Astrocyte (in vitro differentiated cells and primary cell): ENCODE data around the gene DTD2. TPM values are rescaled to one million over a fixed set of nuclear protein-coding genes. Genes with fewer than 3 reads are reported as not detected.

Source experiments
- DNase-seq: peaks from one replicate; pipeline ENCODE4 v3.0.0-alpha.2; 2010; ENCODE audit warnings: low read depth
- FAIRE-seq: peaks from 2 replicates; lab custom pipeline; 2011; peaks lifted over from hg19 to GRCh38; lab: Jason Lieb, UNC
- H2AFZ ChIP-seq: 2 replicates; pipeline ENCODE4 v1.6.0; 2012; ENCODE audit warnings: low read depth, low read length, inconsistent platforms
- H3K27ac ChIP-seq: 2 replicates; pipeline ENCODE4 v1.5.1; 2011; ENCODE audit warnings: low read depth, low read length, inconsistent platforms
- H3K27me3 ChIP-seq: 2 replicates; pipeline ENCODE4 v1.6.0; 2011; ENCODE audit warnings: low read length, inconsistent platforms; ENCODE audit not compliant: insufficient read depth
- H3K36me3 ChIP-seq: 2 replicates; pipeline ENCODE4 v1.5.1; 2011; ENCODE audit warnings: low read length, inconsistent platforms; ENCODE audit not compliant: insufficient read depth
- H3K4me1 ChIP-seq: 2 replicates; pipeline ENCODE4 v1.5.1; 2011; ENCODE audit warnings: low read length, inconsistent platforms; ENCODE audit not compliant: insufficient read depth
- H3K4me2 ChIP-seq: 2 replicates; pipeline ENCODE4 v1.6.0; 2012; ENCODE audit warnings: low read length, inconsistent platforms
- H3K4me3 ChIP-seq: 2 replicates; pipeline ENCODE4 v1.5.1; 2011; ENCODE audit warnings: low read depth, mild to moderate bottlenecking, low read length, inconsistent platforms; ENCODE audit not compliant: insufficient read depth
- H3K79me2 ChIP-seq: 2 replicates; pipeline ENCODE4 v1.6.0; 2012; ENCODE audit warnings: mild to moderate bottlenecking, low read length, inconsistent platforms; ENCODE audit not compliant: insufficient read depth
- H3K9ac ChIP-seq: 2 replicates; pipeline ENCODE4 v1.6.0; 2012; ENCODE audit warnings: mild to moderate bottlenecking, low read length, inconsistent platforms
- H3K9me3 ChIP-seq: 2 replicates; pipeline ENCODE4 v1.5.1; 2012; ENCODE audit warnings: low read depth, mild to moderate bottlenecking, low read length, inconsistent platforms; ENCODE audit not compliant: insufficient read depth
- H4K20me1 ChIP-seq: 2 replicates; pipeline ENCODE4 v1.6.0; 2012; ENCODE audit warnings: low read length, inconsistent platforms; ENCODE audit not compliant: insufficient read depth
- H3K27ac Mint-ChIP-seq: one replicate; pipeline ENCODE4 v1.8.0; 2021; ENCODE audit warnings: mild to moderate bottlenecking, mixed read lengths; ENCODE audit not compliant: unreplicated experiment
- H3K27me3 Mint-ChIP-seq: one replicate; pipeline ENCODE4 v1.8.0; 2021; ENCODE audit warnings: low read depth, mixed read lengths; ENCODE audit not compliant: unreplicated experiment
- H3K36me3 Mint-ChIP-seq: one replicate; pipeline ENCODE4 v1.8.0; 2021; ENCODE audit warnings: low read depth, mixed read lengths; ENCODE audit not compliant: unreplicated experiment
- H3K4me1 Mint-ChIP-seq: one replicate; pipeline ENCODE4 v1.8.0; 2021; ENCODE audit warnings: low read depth, mixed read lengths; ENCODE audit not compliant: unreplicated experiment
- H3K4me3 Mint-ChIP-seq: one replicate; pipeline ENCODE4 v1.8.0; 2021; ENCODE audit warnings: mild to moderate bottlenecking, moderate library complexity, mixed read lengths; ENCODE audit not compliant: unreplicated experiment
- H3K9me3 Mint-ChIP-seq: one replicate; pipeline ENCODE4 v1.8.0; 2021; ENCODE audit warnings: mild to moderate bottlenecking, mixed read lengths; ENCODE audit not compliant: unreplicated experiment
- CTCF ChIP-seq: IDR thresholded peaks from 2 replicates; pipeline ENCODE4 v1.5.1; 2011; ENCODE audit warnings: low read depth, mild to moderate bottlenecking, inconsistent platforms, low read length, moderate library complexity; ENCODE audit not compliant: insufficient read depth
- EZH2 ChIP-seq: IDR thresholded peaks from 2 replicates; pipeline ENCODE4 v1.6.1; 2012; ENCODE audit warnings: mild to moderate bottlenecking, low read length, inconsistent platforms; ENCODE audit not compliant: insufficient read depth
- total RNA-seq: library from RNA; stranded (reverse); gene quantifications from 2 replicates; pipeline ENCODE4 v1.2.1, GENCODE V29; 2021

The DTD2 gene
- total RNA-seq, 1 donor from 2014 or later: 22.6 TPM

- DNase-seq: peak; percentile 92
- H3K27me3 ChIP-seq: no peaks in the 10 kb centered on the region
- no peaks in the 10 kb centered on the region for H3K36me3 ChIP-seq
- peak within 1 kb of the TSS; percentile 97 for H3K4me3 ChIP-seq
- Mint-ChIP-seq H3K4me1 (peaks cover 7% of the 10 kb centered on the region), H3K27ac (peak within 1 kb of the TSS; percentile 92), H3K36me3 (no peaks in the 10 kb centered on the region), H3K4me3 (peak within 1 kb of the TSS; percentile 96), H3K9me3 (no peaks in the 10 kb centered on the region), H3K27me3 (no peaks in the 10 kb centered on the region)
- peaks cover 46% of the 10 kb centered on the region for H3K79me2 ChIP-seq
- H4K20me1 ChIP-seq: no peaks in the 10 kb centered on the region
- FAIRE-seq: peak; percentile 59
- H3K9me3 ChIP-seq: no peaks in the 10 kb centered on the region
- TF ChIP-seq EZH2 (no peak), CTCF (no peak)
- peak within 1 kb of the TSS; percentile 88 for H3K4me2 ChIP-seq
- no peaks in the 10 kb centered on the region for H3K4me1 ChIP-seq
- peak within 1 kb of the TSS; percentile 97 for H3K9ac ChIP-seq
- peak within 1 kb of the TSS; percentile 85 for H2AFZ ChIP-seq
- H3K27ac ChIP-seq: peak within 1 kb of the TSS; percentile 82
Measured at GRCh38 chr14:31420319-31421111, 36.8 kb downstream of the DTD2 start, which contains the start of gene HEATR5A. TSS of gene HEATR5A (minus strand) at chr14:31420550. CDS start at chr14:31402975, 17,575 bp downstream.

GRCh38 chr14:31419967-31420318 lies 37.4 kb downstream of the DTD2 start:
- H3K4me2 ChIP-seq: peak overlapping the region; percentile 88
- no peaks in the 10 kb centered on the region for H3K9me3 ChIP-seq
- no peaks in the 10 kb centered on the region for H3K4me1 ChIP-seq
- Mint-ChIP-seq H3K9me3 (no peaks in the 10 kb centered on the region), H3K36me3 (no peaks in the 10 kb centered on the region), H3K27ac (peak overlapping the region; percentile 56), H3K27me3 (no peaks in the 10 kb centered on the region), H3K4me3 (peak overlapping the region; percentile 96), H3K4me1 (peaks cover 7% of the 10 kb centered on the region)
- H2AFZ ChIP-seq: peak overlapping the region; percentile 85
- H3K79me2 ChIP-seq: peaks cover 51% of the 10 kb centered on the region
- H4K20me1 ChIP-seq: peaks cover under 1% of the 10 kb centered on the region
- H3K27ac ChIP-seq: peak overlapping the region; percentile 82
- peak overlapping the region; percentile 97 for H3K9ac ChIP-seq
- no peak for DNase-seq
- no peaks in the 10 kb centered on the region for H3K36me3 ChIP-seq
- TF ChIP-seq EZH2: no peak
- TF ChIP-seq CTCF: no peak
- FAIRE-seq: no peak
- H3K27me3 ChIP-seq: no peaks in the 10 kb centered on the region
- H3K4me3 ChIP-seq: peak overlapping the region; percentile 97
